ENCODE results near the gene HAO2. TPM values are rescaled to one million over a fixed set of nuclear protein-coding genes. Genes with fewer than 3 reads are reported as not detected.

Gene HAO2
- total RNA-seq, 1 donor from 2014 or later, result not detected

- Histone ChIP-seq H3K4me3 (ENCODE audit: insufficient read depth, low read depth, low read length) (no peak overlapping the region), H3K36me3 (ENCODE audit: insufficient read depth, low read length) (no peaks in the 10 kb centered on the region), H3K4me1 (ENCODE audit: insufficient read depth, low read length) (no peaks in the 10 kb centered on the region), H3K27ac (ENCODE audit: low read depth, low read length) (no peak overlapping the region), H3K27me3 (ENCODE audit: insufficient read depth, low read length) (peaks cover 2% of the 10 kb centered on the region), H2AFZ (ENCODE audit: low read depth, low read length) (no peak overlapping the region), H3K9ac (ENCODE audit: low read length) (no peak overlapping the region), H3K79me2 (ENCODE audit: insufficient read depth, low read length) (no peaks in the 10 kb centered on the region), H3K4me2 (ENCODE audit: low read length) (no peak overlapping the region), H4K20me1 (ENCODE audit: insufficient read depth, low read length) (no peaks in the 10 kb centered on the region), H3K9me3 (ENCODE audit: insufficient read depth, low read depth, low read length) (no peaks in the 10 kb centered on the region)
- Mint-ChIP-seq H3K9me3 (ENCODE audit: unreplicated experiment) (no peaks in the 10 kb centered on the region), H3K4me3 (ENCODE audit: unreplicated experiment) (no peak overlapping the region), H3K27ac (ENCODE audit: unreplicated experiment) (no peak overlapping the region), H3K4me1 (ENCODE audit: low read depth, unreplicated experiment) (peaks cover 8% of the 10 kb centered on the region), H3K36me3 (ENCODE audit: low read depth, unreplicated experiment) (no peaks in the 10 kb centered on the region), H3K27me3 (ENCODE audit: low read depth, unreplicated experiment) (peaks cover 5% of the 10 kb centered on the region)
- no peak for TF ChIP-seq EZH2 (IDR thresholded peaks at IDR 0.05; ENCODE audit: insufficient read depth, low read length)
- TF ChIP-seq, protein P1, sequence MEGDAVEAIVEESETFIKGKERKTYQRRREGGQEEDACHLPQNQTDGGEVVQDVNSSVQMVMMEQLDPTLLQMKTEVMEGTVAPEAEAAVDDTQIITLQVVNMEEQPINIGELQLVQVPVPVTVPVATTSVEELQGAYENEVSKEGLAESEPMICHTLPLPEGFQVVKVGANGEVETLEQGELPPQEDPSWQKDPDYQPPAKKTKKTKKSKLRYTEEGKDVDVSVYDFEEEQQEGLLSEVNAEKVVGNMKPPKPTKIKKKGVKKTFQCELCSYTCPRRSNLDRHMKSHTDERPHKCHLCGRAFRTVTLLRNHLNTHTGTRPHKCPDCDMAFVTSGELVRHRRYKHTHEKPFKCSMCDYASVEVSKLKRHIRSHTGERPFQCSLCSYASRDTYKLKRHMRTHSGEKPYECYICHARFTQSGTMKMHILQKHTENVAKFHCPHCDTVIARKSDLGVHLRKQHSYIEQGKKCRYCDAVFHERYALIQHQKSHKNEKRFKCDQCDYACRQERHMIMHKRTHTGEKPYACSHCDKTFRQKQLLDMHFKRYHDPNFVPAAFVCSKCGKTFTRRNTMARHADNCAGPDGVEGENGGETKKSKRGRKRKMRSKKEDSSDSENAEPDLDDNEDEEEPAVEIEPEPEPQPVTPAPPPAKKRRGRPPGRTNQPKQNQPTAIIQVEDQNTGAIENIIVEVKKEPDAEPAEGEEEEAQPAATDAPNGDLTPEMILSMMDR (IDR thresholded peaks at IDR 0.05; ENCODE audit: insufficient read depth, low read depth, low read length), result no peak
- FAIRE-seq, result no peak
- DNase-seq (ENCODE audit: low read depth), result no peak
Observed at GRCh38 chr1:119390526-119390925, 21.9 kb downstream of the HAO2 start.

- Histone ChIP-seq H3K27ac (ENCODE audit: low read depth, low read length) (no peak overlapping the region), H3K4me2 (ENCODE audit: low read length) (no peak overlapping the region), H3K36me3 (ENCODE audit: insufficient read depth, low read length) (no peaks in the 10 kb centered on the region), H2AFZ (ENCODE audit: low read depth, low read length) (no peak overlapping the region), H3K27me3 (ENCODE audit: insufficient read depth, low read length) (peaks cover 2% of the 10 kb centered on the region), H3K79me2 (ENCODE audit: insufficient read depth, low read length) (no peaks in the 10 kb centered on the region), H3K4me1 (ENCODE audit: insufficient read depth, low read length) (no peaks in the 10 kb centered on the region), H3K4me3 (ENCODE audit: insufficient read depth, low read depth, low read length) (no peak overlapping the region), H3K9me3 (ENCODE audit: insufficient read depth, low read depth, low read length) (no peaks in the 10 kb centered on the region), H3K9ac (ENCODE audit: low read length) (no peak overlapping the region), H4K20me1 (ENCODE audit: insufficient read depth, low read length) (no peaks in the 10 kb centered on the region)
- Mint-ChIP-seq H3K4me1 (ENCODE audit: low read depth, unreplicated experiment) (peaks cover 8% of the 10 kb centered on the region), H3K36me3 (ENCODE audit: low read depth, unreplicated experiment) (no peaks in the 10 kb centered on the region), H3K4me3 (ENCODE audit: unreplicated experiment) (no peak overlapping the region), H3K27ac (ENCODE audit: unreplicated experiment) (no peak overlapping the region), H3K27me3 (ENCODE audit: low read depth, unreplicated experiment) (peaks cover 5% of the 10 kb centered on the region), H3K9me3 (ENCODE audit: unreplicated experiment) (no peaks in the 10 kb centered on the region)
- DNase-seq (ENCODE audit: low read depth) (no peak), FAIRE-seq (no peak)
- no peak for TF ChIP-seq EZH2 (IDR thresholded peaks at IDR 0.05; ENCODE audit: insufficient read depth, low read length)
- TF ChIP-seq, protein P1 (IDR thresholded peaks at IDR 0.05; ENCODE audit: insufficient read depth, low read depth, low read length), result no peak
Observed at GRCh38 chr1:119391749-119392148, 23.2 kb downstream of the HAO2 start.

DNA sequence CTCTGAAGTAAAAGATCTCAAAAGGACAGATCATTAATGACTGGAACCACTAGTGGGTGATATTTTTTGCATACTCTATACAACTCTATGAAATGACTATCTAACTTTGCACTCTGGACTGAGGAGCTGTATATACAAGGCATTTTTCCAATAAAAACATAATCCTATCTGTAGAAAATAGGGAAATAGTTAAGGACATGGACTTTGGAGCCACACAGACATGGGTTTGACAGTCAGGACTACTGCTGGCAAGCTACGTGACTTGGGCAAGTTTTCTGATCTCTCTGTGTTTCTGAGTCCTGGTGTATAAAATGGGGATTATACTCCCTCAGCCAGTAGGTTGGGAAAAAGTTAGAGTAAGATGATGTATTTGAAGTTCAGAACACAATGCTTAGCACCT is 25.5 kb downstream of the HAO2 start:
- no peak overlapping the region for H3K4me2 ChIP-seq (ENCODE audit: low read length)
- Mint-ChIP-seq H3K4me1 (ENCODE audit: low read depth, unreplicated experiment) (peaks cover 10% of the 10 kb centered on the region), H3K27ac (ENCODE audit: unreplicated experiment) (no peak overlapping the region), H3K27me3 (ENCODE audit: low read depth, unreplicated experiment) (peaks cover 7% of the 10 kb centered on the region), H3K4me3 (ENCODE audit: unreplicated experiment) (no peak overlapping the region), H3K36me3 (ENCODE audit: low read depth, unreplicated experiment) (no peaks in the 10 kb centered on the region), H3K9me3 (ENCODE audit: unreplicated experiment) (no peaks in the 10 kb centered on the region)
- TF ChIP-seq, protein P1 (IDR thresholded peaks at IDR 0.05; ENCODE audit: insufficient read depth, low read depth, low read length), result no peak
- TF ChIP-seq EZH2 (IDR thresholded peaks at IDR 0.05; ENCODE audit: insufficient read depth, low read length), result no peak
- H3K79me2 ChIP-seq (ENCODE audit: insufficient read depth, low read length), result no peaks in the 10 kb centered on the region
- DNase-seq (ENCODE audit: low read depth) (no peak), FAIRE-seq (no peak)
- no peaks in the 10 kb centered on the region for H3K36me3 ChIP-seq (ENCODE audit: insufficient read depth, low read length)
- no peak overlapping the region for H3K4me3 ChIP-seq (ENCODE audit: insufficient read depth, low read depth, low read length)
- no peaks in the 10 kb centered on the region for H3K9me3 ChIP-seq (ENCODE audit: insufficient read depth, low read depth, low read length)
- no peak overlapping the region for H3K9ac ChIP-seq (ENCODE audit: low read length)
- no peaks in the 10 kb centered on the region for H4K20me1 ChIP-seq (ENCODE audit: insufficient read depth, low read length)
- H3K27ac ChIP-seq (ENCODE audit: low read depth, low read length), result no peak overlapping the region
- no peaks in the 10 kb centered on the region for H3K4me1 ChIP-seq (ENCODE audit: insufficient read depth, low read length)
- H3K27me3 ChIP-seq (ENCODE audit: insufficient read depth, low read length), result no peaks in the 10 kb centered on the region
- no peak overlapping the region for H2AFZ ChIP-seq (ENCODE audit: low read depth, low read length)
